Measurements from ENCODE around the gene CPED1. TPM values are rescaled to one million over a fixed set of nuclear protein-coding genes. Genes with fewer than 3 reads are reported as not detected.
"Not testable (repeated sequence)": the region's sequence is repeated elsewhere in the genome, so short reads cannot be mapped to it uniquely, and the experiment has no call there.

The CPED1 gene
- total RNA-seq, 1 donor from 2014 or later, result 44.4 TPM

- DNase-seq (ENCODE audit: low spot score), result no peak
These were observed 29.1 kb downstream of the CPED1 start for GRCh38 chr7:121017586-121017985.

DNA sequence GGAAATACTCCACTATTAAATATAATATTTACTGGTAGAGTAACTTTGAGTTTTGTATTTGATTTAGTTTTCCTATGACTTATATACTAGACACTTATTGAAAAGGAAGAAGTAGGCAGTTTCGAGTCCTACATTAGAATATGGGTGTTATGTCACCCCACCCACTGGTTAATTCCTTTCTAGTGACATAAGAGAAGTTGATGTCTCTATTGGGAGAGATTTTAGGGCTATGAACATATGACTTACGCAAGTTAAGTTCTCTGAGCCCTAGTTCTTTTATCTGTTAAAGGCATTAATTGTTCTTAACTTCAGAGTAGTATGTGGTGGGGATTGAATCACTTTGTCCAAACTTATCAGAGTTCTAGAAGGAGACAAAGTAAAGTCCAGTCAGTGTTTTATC is 30.5 kb downstream of the CPED1 start:
- DNase-seq (ENCODE audit: low spot score), result no peak

GRCh38 chr7:121020249-121020988 is 31.9 kb downstream of the CPED1 start:
- DNase-seq (ENCODE audit: low spot score), result no peak

GRCh38 chr7:121020989-121021969 is 32.8 kb downstream of the CPED1 start:
- DNase-seq (ENCODE audit: low spot score), result no peak

GRCh38 chr7:121023194-121023593 is 34.7 kb downstream of the CPED1 start:
- no peak for DNase-seq (ENCODE audit: low spot score)

DNA sequence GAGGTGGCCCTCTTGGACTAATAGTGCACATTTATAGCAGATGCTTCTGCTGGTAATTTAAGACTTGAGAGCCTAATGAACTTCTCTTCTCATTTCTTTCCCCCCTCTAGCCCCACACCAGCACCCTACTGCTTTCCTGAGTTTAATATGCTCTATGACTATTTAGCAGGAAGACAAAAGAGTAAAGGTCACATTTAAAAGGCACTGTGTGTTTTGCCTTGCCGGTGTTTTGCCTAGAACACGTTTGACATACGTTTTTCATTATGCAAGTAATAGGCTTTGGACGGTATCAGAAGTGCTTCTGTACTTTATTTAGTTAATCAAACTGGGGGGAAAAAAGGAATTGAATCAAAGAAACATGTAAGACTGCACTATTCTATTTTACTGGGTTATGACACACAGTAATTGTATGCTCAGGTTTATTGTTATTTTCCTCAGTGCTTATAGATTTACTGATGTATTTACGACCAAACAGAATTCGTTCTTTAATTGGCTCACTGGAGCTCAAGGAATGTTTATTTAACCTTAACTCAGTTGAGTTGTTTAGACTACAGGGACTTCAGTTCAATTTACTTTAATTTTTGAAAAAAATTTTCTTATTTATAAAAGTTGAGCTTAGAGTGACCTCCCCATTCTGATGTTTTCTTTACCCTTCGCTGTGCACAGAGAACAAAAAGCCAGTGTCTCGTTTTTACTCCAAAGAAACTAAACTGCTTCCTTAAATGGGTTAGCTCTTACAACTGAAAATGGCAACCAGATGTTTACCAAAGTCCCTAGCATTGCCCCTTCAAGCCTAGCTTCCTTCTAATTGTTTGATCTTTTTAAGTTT is 35.4 kb downstream of the CPED1 start:
- DNase-seq (ENCODE audit: low spot score), result no peak

GRCh38 chr7:121024611-121025010 is 36.1 kb downstream of the CPED1 start:
- no peak for DNase-seq (ENCODE audit: low spot score)

DNA sequence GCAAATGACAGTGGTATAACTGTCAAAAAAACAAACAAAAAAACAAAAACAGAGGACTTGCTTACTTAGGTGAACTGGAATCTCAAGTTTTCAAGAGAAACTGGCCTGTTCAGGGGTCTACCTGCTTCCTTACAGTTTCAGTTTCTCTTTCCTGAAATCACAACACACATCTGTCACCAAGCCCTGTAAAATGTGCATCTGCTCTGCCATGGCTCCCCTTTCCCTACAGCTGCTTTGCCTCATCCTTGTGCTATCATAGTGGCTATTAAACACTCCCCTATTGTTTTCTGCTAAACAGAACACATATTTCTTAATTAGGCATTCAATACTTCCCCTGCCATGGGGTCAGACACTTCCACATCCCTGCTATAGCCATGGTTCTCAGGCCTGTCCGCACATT is 37.6 kb downstream of the CPED1 start:
- no peak for DNase-seq (ENCODE audit: low spot score)

DNA sequence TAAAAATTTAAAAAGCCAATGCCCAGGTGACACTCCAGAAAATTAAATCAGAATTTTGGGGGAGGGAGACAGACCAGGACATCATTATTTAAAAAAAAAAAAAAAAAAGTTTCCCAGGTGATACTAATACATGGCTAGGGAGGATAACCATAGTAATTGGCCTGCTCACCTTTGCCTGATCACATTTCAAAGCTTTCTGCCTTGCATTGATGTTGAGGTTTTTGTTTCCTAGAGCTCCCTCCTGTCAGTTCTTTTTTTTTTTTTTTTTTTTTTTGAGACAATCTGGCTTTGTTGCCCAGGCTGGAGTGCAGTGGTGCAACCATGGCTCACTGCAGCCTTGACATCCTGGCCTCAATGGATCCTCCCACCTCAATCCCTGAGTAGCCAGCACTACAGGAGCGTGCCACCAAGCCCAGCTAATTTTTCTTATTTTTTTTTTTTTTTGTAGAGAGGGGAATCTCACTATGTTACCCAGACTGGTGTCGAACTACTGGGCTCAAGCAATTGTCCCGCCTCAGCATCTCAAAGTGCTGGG is 38.1 kb downstream of the CPED1 start:
- no peak for DNase-seq (ENCODE audit: low spot score)

DNA sequence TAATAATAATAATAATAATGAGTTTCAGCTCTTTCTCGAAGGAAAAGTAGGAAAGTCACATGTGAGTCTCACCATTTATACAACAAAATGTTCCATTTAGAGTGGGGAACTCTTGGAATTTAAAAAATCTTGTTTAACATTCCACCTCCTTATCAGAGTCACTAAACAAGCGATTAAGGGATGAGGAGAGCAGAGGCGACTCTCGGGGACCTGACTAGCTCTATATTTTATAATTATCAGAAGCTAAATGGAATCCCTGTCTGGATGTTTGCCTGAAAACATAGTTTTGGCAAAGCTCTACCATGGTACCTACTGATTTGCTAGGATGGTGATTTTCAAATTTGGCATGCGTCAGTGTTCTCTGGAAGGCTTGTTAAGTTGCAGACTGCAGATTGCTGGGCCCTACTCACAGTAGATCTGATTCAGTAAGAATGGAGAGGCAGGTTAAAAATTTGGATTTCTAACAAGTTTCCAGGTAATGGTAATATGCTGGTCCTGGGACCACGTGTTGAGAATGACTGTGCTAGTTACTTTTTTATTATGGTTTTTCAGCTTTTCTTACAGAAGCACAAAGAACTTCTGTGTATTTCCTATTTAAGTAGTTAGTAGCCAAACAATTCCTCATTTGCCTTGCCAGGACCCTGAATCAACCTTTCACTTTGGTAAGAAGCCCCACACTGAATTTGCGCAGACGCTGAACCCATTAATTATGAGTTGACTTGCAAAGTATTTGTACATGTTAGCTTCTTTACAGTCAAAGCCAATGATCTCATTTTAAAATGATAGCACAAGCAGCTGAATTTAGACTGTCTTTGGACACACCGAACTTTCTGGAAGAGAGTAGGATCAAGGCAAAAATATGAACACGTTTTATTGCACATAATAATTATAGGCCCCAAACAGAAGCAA is 39.5 kb downstream of the CPED1 start:
- no peak for DNase-seq (ENCODE audit: low spot score)

- DNase-seq (ENCODE audit: low spot score), result no peak
These were observed 40.8 kb downstream of the CPED1 start for GRCh38 chr7:121029302-121029701.

DNA sequence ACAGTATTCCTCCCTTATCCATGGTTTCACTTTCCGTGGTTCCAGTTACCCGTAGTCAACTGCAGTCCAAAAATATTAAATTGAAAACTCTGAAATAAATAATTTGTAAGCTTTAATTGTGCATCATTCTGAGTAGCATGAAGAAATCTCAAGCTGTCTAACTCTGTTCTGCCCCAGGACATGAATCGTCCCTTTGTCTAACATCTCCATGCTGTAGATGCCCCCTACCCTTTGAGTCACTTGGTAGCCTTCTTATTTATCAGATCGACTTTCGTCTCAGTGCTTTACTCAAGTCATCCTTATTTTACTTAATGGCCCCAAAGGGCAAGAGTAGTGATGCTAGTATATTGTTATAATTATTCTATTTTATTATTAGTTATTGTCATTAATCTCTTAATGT is 41.8 kb downstream of the CPED1 start:
- DNase-seq (ENCODE audit: low spot score), result no peak

DNA sequence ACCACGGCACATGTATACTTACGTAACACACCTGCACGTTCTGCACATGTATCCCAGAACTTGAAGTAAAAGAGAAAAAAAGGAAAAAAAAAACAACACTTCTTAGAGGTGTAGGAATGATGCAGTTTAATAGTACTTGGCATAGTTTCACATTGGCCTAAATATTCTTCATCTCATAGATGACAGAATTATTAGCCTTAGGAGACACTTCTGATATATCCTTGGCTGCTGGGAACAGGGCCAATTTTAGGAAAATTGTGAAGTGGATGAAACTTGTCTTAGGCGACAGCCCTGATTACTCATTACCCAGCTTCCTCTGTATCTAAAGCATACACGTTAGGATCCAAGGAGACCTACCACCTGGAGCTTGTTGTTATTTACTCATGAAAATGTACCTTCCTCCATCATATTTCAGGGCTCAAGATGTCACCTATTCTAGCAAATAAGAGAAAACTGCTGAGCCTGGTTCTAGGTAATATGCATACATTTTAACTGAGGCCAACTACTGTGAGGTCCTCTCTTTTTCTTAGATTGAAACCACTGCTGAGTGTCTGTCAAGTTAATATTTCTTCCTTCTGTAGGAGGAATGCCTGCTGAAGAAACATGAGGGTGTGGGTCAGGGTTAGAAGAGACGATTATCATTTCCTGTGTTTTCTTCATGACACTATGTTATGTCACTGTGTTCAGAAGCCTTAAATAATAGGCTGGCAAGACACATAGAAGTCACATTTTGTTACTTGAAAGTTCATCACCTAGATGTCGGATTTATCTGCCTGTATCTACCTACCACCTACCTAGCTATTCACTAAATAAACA is 44.3 kb downstream of the CPED1 start:
- no peak for DNase-seq (ENCODE audit: low spot score)

DNA sequence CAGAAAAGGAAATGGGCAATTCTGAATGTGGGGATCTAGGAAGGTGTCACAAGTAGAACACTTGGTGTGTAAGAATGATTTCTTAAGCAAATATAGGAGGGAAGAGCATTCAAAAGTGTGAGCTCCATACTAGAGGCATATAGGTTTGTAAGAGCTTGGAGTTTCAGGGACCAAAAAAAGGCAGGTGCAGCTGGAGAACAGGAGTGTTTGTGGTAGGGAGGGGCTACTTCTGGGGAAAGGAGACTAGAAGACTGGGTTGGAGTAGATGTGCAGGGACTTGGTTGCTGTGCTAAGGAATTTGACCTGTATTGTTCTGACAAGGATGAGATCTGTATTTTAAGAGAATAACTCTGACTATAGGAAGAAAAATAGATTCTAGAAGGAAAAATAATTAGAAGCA is 46.4 kb downstream of the CPED1 start:
- no peak for DNase-seq (ENCODE audit: low spot score)

- not testable (repeated sequence) for DNase-seq (ENCODE audit: low spot score)
These were observed 48.3 kb downstream of the CPED1 start for GRCh38 chr7:121036776-121037175.

GRCh38 chr7:121037329-121037728 is 48.8 kb downstream of the CPED1 start:
- not testable (repeated sequence) for DNase-seq (ENCODE audit: low spot score)

GRCh38 chr7:121037957-121038716 is 49.6 kb downstream of the CPED1 start:
- DNase-seq (ENCODE audit: low spot score), result no peak

GRCh38 chr7:121038717-121039509 is 50.4 kb downstream of the CPED1 start:
- no peak for DNase-seq (ENCODE audit: low spot score)

Measured in mesenteric fat pad (tissue), 1 donor.